ENCODE results near the gene RAB24. TPM values are rescaled to one million over a fixed set of nuclear protein-coding genes. Genes with fewer than 3 reads are reported as not detected.

RAB24 gene
- polyA plus RNA-seq, 2 of the 4 experiments (the other 2 are of a cell fraction): 31.2 to 33.7 TPM

DNA sequence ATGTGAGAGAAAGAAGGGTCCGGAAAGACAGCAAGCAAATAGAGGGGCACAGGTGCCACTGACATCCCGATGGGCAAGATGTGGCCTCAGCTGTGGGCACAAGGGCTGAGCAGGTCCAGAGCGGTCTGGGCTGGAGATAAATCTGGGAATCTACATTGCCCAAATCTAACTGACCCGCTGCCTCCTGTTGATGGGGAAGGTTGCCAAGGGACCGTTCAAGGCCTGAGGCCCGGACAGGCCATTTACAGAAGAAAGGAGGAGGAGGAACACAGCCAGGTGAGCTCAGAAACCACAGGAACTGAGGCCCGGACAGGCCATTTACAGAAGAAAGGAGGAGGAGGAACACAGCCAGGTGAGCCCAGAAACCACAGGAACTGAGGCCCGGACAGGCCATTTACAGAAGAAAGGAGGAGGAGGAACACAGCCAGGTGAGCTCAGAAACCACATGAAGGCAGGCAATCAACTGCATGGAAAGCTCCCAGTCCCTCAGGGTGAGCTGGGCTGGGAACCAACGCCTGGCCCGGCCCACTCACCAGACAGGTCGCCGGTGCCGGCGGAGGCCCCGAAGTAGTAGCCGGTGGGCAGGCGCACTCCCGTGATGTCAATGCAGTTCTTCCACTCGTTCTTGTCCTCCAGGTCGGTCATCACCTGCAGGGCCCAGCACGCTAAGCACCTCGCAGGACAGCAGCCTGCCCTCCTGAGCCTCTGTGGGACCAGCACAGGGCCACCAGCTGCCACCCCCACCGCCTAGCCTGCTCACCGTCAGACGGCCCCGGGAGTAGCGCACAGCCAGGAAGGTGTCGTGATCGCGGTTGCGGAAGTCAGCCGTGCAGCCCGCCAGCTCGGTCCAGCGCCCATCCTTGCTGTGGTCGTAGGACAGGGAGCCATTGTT lies 33.3 kb upstream of the RAB24 start (continued):
- TF ChIP-seq RARB (CRISPR knock-in tag; IDR thresholded peaks at IDR 0.05) (no peak), FOXS1 (CRISPR knock-in tag; IDR thresholded peaks at IDR 0.05) (no peak), CHD2 (IDR thresholded peaks at IDR 0.05; ENCODE audit: low read length, partially characterized antibody) (no peak), POLR2AphosphoS2 (conservative IDR thresholded peaks at IDR 0.05; ENCODE audit: low read length) (no peak), FOSL2 (IDR thresholded peaks at IDR 0.05) (no peak), FOSL2 (CRISPR knock-in tag; IDR thresholded peaks at IDR 0.05) (no peak)

DNA sequence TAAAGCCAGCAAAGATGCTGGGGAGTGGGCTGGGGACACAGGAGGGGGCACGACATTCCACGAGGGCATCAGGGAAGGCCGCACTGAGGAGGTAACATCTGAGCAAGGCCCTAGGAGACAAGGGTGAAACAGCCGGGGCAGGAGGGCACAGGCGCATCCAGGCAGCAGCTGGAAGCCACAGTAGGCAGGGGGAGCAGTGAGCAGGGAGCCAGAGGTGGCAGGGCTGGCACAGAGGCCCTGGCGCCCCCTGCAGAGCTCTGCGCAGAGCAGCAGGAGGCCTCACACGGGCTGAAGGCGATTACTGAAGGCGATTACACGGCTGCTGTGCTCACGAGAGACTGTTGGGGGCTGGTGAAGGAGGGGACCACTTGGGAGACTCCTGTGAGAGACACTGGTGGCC lies 32.6 kb upstream of the RAB24 start:
- 0 out of 3 replicates have a peak, but pooled peaks cover 10% of the 10 kb centered on the region for H3K4me1 ChIP-seq
- WGBS (ENCODE audit: missing lambda C conversion rate): 48% methylated on average over 12 of the region's 12 CpGs
- no peak for FAIRE-seq
- TF ChIP-seq GATA3 (IDR thresholded peaks at IDR 0.05; ENCODE audit: borderline replicate concordance) (no peak), SMC3 (IDR thresholded peaks at IDR 0.05) (peak; percentile 65), RAD21 (conservative IDR thresholded peaks at IDR 0.05 in 1 of 2, IDR thresholded peaks at IDR 0.05 in 1 of 2) (peak; percentile 58 to 60)
- TF ChIP-seq, protein P1, sequence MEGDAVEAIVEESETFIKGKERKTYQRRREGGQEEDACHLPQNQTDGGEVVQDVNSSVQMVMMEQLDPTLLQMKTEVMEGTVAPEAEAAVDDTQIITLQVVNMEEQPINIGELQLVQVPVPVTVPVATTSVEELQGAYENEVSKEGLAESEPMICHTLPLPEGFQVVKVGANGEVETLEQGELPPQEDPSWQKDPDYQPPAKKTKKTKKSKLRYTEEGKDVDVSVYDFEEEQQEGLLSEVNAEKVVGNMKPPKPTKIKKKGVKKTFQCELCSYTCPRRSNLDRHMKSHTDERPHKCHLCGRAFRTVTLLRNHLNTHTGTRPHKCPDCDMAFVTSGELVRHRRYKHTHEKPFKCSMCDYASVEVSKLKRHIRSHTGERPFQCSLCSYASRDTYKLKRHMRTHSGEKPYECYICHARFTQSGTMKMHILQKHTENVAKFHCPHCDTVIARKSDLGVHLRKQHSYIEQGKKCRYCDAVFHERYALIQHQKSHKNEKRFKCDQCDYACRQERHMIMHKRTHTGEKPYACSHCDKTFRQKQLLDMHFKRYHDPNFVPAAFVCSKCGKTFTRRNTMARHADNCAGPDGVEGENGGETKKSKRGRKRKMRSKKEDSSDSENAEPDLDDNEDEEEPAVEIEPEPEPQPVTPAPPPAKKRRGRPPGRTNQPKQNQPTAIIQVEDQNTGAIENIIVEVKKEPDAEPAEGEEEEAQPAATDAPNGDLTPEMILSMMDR (IDR thresholded peaks at IDR 0.05): peak; percentile 57
- H3K27ac ChIP-seq: no peak overlapping the region
- ChIA-PET POLR2A (interaction anchor here (0.6 kb wide), 1 partner anchor 15 kb away, joined by 3 read pairs; the partner anchor contains the start of gene LMAN2), CTCF (interaction anchor here (0.6 to 7.9 kb wide), 14 partner anchors 9 to 262 kb away, joined by 3 to 111 read pairs (median 6); no protein-coding TSS in a partner anchor)
- DNase-seq (ENCODE audit: low read depth in 1 of 2, low spot score in 1 of 2): peak; percentile 62 to 74
- H3K4me2 ChIP-seq: no peak overlapping the region
- no peaks in the 10 kb centered on the region for H3K9me3 ChIP-seq
- peak; percentile 90 to 97 for ATAC-seq
- H3K4me3 ChIP-seq: no peak overlapping the region

DNA sequence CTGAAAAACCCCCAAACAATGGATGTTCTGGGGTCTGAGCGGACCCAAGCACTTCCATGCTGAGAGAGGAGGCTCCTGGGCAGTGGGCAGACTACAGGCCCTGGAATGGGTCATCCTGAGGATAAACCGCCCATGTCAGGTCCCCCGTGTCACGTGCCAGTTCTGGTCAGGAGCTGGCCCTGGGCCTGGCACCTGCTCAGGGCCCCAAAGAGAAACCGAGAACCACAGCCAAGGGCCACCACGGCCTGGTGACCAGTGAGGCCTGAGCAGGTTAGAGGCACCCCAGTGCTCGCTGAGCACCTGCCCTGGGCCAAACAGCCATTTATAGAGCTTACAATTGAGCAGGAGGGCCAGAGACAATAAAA lies 32.2 kb upstream of the RAB24 start:
- ChIA-PET POLR2A (interaction anchor here (0.6 kb wide), 1 partner anchor 16 kb away, joined by 3 read pairs; the partner anchor contains the start of gene LMAN2), CTCF (interaction anchor here (0.6 to 7.9 kb wide), 15 partner anchors 8 to 262 kb away, joined by 3 to 111 read pairs (median 5); no protein-coding TSS in a partner anchor)
- Histone ChIP-seq H3K9me3 (no peaks in the 10 kb centered on the region), H3K4me2 (no peak overlapping the region), H3K27ac (no peak overlapping the region), H3K4me1 (0 out of 3 replicates have a peak, but pooled peaks cover 10% of the 10 kb centered on the region), H3K4me3 (no peak overlapping the region)
- no peak for DNase-seq (ENCODE audit: low read depth in 1 of 2, low spot score in 1 of 2)
- WGBS (ENCODE audit: missing lambda C conversion rate): 97% methylated on average over 6 of the region's 7 CpGs
- no peak for FAIRE-seq
- ATAC-seq: no peak
- TF ChIP-seq PHF8 (IDR thresholded peaks at IDR 0.05; ENCODE audit: borderline replicate concordance, low read depth): no peak
- no peak for TF ChIP-seq NPAS2 (CRISPR knock-in tag; IDR thresholded peaks at IDR 0.05; ENCODE audit: borderline replicate concordance)
- TF ChIP-seq, protein P2, sequence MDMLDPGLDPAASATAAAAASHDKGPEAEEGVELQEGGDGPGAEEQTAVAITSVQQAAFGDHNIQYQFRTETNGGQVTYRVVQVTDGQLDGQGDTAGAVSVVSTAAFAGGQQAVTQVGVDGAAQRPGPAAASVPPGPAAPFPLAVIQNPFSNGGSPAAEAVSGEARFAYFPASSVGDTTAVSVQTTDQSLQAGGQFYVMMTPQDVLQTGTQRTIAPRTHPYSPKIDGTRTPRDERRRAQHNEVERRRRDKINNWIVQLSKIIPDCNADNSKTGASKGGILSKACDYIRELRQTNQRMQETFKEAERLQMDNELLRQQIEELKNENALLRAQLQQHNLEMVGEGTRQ (IDR thresholded peaks at IDR 0.05): no peak
- TF ChIP-seq, protein P3, sequence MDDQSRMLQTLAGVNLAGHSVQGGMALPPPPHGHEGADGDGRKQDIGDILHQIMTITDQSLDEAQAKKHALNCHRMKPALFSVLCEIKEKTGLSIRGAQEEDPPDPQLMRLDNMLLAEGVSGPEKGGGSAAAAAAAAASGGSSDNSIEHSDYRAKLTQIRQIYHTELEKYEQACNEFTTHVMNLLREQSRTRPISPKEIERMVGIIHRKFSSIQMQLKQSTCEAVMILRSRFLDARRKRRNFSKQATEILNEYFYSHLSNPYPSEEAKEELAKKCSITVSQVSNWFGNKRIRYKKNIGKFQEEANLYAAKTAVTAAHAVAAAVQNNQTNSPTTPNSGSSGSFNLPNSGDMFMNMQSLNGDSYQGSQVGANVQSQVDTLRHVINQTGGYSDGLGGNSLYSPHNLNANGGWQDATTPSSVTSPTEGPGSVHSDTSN (IDR thresholded peaks at IDR 0.05): no peak
